Left lobe of liver (tissue), 2 donors: ENCODE measurements around the gene GALNT10. TPM values are rescaled to one million over a fixed set of nuclear protein-coding genes. Genes with fewer than 3 reads are reported as not detected.
A peak's percentile ranks its signal among the peaks of the same experiment; 100 is the strongest.
"Not testable (repeated sequence)": the region's sequence is repeated elsewhere in the genome, so short reads cannot be mapped to it uniquely, and the experiment has no call there.

Source experiments
- ATAC-seq: fragments of 200-7000 bp; cut with Tn5 transposase; one replicate; pipeline ENCODE4 v1.9.1; 2020; ENCODE audit warnings: mild to moderate bottlenecking, moderate library complexity
- DNase-seq: peaks from one replicate; pipeline ENCODE4 v3.0.0-alpha.2; 2020; ENCODE audit warnings: low spot score
- total RNA-seq: library from RNA; stranded (reverse); gene quantifications from one replicate; pipeline ENCODE4 v1.2.1, GENCODE V29; 2021
- donor health status: DM: no; HTN: no; CAD: no; lungs with moderate emphysema.
- donor health status: DM: no; HTN: yes; CAD: no.

Gene GALNT10, protein sequence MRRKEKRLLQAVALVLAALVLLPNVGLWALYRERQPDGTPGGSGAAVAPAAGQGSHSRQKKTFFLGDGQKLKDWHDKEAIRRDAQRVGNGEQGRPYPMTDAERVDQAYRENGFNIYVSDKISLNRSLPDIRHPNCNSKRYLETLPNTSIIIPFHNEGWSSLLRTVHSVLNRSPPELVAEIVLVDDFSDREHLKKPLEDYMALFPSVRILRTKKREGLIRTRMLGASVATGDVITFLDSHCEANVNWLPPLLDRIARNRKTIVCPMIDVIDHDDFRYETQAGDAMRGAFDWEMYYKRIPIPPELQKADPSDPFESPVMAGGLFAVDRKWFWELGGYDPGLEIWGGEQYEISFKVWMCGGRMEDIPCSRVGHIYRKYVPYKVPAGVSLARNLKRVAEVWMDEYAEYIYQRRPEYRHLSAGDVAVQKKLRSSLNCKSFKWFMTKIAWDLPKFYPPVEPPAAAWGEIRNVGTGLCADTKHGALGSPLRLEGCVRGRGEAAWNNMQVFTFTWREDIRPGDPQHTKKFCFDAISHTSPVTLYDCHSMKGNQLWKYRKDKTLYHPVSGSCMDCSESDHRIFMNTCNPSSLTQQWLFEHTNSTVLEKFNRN
- 7.8 TPM for total RNA-seq

DNA sequence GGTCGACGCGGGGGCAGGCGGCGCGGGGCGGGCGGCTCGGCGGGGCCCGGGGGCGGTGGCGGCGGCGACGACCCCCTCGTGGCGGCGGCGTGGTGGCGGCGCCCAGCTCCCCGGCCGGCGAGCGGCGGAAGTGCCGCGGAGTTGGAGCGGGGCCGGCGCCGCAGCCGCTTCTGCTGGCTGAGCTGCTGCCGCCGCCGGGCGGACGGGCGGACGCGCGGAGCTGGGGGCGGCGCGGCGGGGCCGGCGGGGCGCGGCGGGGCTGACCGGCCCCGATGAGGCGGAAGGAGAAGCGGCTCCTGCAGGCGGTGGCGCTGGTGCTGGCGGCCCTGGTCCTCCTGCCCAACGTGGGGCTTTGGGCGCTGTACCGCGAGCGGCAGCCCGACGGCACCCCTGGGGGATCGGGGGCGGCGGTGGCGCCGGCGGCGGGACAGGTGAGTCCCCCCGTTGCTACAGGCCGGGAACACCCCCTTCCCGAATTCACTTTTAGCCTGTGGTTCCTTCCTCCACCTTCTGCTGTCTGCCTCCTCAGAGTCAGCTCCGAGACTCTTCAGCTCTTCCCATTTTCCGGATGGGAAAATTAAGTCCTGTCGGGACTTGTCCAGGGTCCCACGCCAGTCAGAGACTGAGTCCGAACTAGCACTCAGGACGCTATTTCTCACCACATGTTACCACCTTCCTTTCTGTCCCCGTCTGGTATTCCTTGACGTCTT, at the start of gene GALNT10:
TSS of gene GALNT10 (plus strand) at position 139 of the 710 bp plus-strand sequence. CDS start at position 273, 134 bp downstream.
- DNase-seq (peak; percentile 73), ATAC-seq (peak; percentile 71)

DNA sequence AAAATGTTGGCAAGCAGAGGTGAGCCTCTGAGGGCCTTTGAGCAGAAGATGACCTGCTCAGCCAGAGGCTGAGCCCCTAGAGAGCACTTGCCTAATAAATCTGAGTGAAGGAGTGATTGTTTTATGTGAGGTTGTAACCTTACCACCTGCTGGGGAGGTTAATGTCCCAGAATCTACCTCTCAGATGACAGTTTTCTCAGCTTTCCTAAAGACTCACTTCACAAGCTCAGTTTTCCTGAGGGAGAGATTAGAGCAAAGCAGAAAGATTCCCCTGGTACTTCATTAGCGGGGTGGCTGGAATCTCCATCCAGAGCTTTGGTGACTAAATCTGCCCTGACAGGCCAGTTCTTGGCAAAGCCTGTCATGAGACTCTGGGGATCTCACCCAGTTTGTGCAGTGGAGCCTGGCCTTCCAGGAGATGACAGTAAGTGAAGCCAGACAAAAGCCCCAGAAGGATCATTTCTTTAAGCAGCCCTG, 48.8 kb upstream of the GALNT10 start:
- ATAC-seq (no peak), DNase-seq (no peak)

DNA sequence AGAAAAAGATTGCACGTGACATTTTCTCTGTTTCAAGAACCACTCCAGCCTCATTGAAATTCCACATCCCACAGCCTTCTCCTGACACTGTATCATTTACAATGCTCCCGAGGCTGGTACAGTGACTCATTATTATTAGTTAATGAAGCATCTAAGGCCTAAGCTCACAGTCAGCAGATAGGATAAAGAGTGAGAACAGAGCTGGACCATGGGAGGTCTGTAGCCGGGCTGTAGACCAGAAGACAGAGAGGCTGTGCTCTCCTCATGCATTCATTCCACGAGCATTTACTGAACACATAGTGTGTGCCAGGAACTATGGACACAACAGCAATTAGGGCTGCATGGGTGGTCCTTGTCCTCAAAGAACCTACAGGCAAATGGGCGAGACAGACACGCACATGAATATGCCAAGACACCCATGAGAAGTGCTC, 47.3 kb upstream of the GALNT10 start:
- DNase-seq (no peak), ATAC-seq (no peak)

DNA sequence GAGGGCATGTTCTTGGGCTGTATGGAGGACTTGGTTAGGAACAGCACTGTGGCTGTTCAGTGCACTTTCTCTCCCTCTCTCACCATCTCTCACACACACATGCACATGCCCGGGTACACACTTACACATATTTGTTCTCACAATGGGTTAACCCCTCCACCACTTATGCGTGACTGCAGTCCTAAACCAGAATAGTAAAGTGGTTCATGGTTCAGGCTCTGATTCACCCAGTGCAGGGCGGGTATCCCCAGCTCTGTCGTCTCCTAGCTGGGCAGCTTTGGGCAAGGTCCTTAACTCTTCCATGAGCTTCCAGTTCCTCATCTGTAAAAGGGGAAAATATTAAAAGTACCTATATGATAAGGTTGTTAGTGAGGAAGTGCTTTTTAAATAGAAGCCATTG, 45.3 kb upstream of the GALNT10 start:
- DNase-seq, result no peak
- no peak for ATAC-seq

DNA sequence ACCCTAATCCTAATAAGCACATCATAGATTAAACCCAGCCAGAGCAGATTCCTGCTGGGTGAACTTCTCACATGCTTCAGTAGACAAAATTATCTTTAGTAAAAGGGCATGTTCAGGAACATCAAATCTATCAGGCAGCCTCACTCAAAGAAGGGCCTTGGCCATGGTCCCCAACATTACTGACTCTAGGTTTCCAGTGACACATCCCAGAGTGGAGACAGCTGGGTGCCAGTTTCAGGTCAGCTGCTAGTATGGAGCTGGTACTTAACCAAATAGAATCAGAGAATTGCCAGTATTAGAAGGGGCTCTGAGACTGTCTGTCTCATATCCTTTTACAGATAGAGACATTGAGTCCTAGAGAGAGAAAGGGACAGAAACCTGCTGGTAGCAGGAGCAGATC, 44.1 kb upstream of the GALNT10 start:
- DNase-seq (no peak), ATAC-seq (no peak)

DNA sequence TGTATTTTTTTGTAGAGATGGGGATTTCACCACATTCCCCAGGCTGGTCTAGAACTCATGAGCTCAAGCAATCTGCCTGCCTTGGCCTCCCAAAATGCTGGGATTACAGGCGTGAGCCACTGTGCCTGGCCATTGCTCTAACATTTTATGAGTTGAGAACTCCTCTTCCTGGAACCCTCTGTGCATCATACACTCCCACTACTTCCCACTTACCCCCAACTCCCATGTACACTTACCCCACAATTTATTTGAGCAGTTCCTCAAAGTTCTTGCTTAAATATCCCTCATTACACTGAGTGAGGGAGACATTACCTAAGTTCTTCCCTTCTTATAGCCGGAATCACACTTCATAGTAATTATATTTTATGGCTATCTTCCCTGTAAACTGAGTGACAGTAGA, 42.9 kb upstream of the GALNT10 start:
- no peak for ATAC-seq
- DNase-seq, result no peak

DNA sequence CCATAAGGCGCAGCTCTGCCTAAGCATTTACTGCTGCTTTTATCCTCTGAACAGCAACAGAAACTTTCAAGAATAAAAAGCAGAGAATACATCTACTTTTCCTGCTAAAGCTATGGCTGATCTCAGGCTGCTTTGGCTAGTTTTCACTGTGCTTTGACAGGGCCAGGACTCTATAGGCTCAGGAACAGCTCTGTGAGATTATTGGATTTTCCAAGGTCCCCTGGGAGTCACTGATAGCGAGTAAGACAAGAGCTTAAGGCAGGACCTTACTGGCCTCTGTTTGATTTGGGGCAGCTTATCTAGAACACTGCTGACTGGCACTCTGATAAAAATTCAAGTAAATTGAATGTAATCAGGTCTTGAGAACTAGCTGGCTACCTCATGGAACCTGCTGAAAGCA, 40.1 kb upstream of the GALNT10 start:
- not testable (repeated sequence) for ATAC-seq, DNase-seq

DNA sequence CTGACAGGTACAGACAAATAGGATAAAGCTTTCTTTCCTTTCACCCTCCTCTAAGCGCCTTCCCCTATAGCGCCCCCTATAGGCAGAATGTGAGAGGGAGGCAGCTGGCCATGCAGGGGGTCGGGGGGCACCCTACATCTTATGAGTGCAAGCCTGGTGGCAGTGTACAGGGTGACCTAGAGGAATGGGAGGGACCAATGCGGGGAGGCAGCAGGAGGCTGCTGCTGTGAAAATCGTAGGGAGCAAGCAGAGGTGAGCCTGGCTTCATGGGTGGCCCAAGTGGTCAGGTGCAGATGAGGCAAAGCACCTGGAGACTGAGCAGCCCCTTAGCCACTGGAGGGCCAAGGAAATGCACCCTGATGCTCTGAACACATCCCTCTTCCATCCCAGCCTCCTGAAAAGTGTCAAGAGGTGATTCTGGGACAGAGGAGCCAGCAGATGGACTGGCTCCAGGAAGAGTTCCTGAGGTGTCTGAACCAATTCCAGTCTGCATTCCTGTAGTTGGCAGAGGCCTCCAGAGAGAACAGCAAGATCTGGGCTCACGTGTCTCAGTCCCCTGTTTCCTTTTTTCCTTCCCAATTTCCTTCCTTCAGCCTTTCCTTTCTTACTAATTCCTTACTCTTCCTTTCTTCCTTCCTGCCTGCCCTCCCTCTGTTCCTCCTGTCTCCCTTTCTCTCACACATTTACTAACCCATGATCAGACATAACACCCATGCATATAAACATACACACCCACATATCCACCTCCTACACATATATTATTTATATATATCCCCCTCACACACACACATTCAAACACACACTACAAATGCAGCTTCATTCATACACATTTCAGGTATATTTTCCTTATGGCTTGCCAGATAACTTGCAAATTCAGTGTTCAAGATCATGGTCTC, 32.8 kb upstream of the GALNT10 start:
- ATAC-seq (no peak), DNase-seq (no peak)

DNA sequence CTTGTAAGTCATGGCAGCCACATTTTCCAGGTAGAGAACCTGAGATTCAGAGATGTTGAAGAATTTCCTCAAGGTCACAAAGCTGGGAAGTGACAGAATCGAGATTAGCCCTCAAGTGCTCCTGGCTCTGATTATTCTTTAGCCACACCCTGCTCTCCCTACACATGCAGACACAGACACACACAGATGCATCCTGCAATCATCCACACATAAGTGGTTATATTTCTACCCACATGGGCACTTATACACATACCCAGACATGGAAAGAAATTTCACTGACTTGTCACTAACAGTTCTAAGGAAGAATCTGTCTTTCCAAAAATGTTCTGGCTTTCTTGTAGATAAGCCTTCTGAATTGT, 32.2 kb upstream of the GALNT10 start:
- no peak for ATAC-seq

DNA sequence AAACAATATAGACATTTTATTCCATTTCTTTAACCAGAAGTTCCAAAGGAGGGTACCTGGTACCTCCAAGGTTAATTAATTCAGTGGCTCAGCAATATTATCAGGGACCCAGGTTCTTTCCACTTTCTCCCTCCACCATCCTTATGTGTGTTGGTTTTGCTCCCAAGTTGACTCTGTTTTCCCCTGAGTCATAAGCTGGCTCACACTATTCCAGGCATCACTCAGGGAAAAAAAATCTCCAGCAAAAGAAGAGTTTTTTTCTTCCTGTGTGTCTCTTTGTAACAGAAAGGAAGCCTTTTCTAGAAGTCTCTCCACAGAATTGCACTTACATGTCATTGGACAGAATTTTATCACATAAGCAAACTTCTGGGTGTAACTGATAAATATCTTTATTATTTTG, 31.2 kb upstream of the GALNT10 start:
- ATAC-seq (no peak), DNase-seq (no peak)

More for the DNA sequence above, 32.2 kb upstream of the GALNT10 start:
- DNase-seq, result no peak

DNA sequence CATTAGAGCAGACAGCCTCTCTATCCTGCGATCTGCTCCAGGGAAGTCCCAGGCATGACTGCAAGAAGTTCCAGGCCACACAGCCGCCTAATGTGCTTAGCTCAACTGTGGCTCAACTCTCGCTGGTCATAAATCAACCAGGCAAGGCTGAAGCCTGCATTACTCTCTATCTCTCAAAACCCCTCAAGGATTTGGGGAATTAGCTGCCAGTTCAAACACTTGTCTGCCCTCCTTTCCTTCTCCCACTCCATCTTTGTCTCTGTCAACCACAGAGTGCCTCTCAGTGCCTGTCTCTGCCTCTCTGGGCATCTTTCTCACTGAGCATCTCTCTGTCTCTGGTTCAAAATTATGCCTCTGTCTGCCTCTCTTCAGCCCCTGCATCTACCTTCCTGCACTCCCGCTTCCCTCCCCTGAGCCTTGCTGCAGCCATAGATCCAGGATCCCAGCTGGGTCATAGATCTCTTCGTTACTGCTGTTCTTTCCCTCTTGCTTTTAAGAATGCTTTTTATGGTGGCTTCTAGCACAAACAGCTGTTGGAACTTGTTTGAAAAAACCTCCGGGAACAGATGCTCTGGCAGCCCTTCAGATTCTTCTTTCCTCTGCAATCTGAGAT, 27.9 kb upstream of the GALNT10 start:
- no peak for DNase-seq
- ATAC-seq, result no peak

DNA sequence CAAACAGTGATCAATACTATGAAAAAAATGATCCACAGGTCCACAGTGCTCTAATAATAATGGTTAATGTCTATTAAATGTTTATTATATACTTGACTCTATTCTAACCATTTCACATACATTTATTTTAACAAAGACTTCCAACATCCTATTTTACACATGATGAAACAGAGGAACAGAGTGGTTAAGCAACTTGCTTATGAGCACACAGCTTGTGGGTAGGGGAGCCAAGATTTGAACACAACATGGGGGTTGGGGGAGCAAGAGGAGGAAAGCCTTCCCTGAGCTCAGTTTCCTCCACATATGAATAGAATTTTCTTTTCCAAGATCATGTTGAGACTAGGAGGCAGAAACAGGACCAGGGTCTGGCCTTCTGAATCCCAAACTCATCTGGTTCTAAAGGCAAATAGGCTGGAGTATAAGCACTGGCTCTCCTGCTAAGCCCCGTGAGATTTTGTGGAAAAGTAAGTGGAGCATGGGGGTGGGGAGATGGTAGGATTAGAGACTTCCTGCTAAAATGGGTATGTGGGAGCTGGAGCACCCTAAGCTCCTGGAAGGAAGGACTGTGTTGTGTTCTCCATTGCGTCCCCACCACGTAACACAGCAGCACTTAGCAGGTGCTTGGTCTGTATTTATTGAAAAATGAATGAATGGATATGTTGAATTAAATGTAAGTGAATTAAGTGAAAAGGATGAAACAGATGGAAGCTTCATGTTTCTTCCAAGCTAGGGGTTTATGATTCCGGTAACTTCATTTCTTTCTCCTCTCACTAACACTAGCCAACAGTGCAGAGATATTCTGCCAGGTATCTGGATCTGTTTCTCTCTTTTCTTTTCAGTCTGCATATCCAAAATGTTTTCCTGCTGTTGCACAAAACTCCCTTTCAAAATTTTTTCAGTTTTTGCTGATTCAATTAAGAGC, 26.9 kb upstream of the GALNT10 start:
- ATAC-seq, result no peak
- no peak for DNase-seq

DNA sequence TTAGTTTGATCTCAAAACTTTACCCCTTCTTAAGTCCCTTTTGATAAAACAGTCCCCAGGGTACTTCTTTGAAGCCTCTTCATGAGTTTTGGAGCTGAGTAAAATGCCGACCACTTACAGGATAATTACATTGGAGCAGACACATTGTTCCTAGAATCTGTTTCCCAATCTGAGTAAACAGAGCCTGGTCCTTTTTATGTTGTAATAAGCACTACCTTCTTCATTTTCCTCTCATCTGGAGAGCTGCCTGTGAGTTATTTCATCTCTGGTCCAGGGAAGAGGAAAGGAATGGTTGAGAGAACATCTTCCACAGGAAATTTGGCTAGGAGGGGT, 26.3 kb upstream of the GALNT10 start:
- no peak for DNase-seq

DNA sequence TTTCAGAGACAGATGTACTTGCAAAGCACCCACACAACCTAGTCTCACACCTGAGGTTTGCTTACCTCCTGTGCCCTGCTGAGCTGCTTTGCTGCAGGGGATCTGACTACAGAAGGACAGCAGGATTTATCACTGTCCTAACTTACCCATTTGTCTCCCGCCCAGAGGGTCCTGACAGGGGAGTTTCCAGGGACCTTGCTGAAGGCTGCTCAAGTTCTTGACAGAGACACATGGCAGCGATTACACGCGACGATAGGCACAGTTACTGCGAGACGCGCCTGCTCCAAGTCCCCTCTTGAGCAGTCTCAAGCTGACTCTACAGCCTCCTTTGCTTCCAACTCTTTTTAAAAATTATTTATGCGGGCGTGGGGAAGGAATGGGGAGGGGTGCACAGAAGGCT, 24.6 kb upstream of the GALNT10 start:
- no peak for ATAC-seq

More for the DNA sequence above, 26.3 kb upstream of the GALNT10 start:
- ATAC-seq, result peak; percentile 54

DNA sequence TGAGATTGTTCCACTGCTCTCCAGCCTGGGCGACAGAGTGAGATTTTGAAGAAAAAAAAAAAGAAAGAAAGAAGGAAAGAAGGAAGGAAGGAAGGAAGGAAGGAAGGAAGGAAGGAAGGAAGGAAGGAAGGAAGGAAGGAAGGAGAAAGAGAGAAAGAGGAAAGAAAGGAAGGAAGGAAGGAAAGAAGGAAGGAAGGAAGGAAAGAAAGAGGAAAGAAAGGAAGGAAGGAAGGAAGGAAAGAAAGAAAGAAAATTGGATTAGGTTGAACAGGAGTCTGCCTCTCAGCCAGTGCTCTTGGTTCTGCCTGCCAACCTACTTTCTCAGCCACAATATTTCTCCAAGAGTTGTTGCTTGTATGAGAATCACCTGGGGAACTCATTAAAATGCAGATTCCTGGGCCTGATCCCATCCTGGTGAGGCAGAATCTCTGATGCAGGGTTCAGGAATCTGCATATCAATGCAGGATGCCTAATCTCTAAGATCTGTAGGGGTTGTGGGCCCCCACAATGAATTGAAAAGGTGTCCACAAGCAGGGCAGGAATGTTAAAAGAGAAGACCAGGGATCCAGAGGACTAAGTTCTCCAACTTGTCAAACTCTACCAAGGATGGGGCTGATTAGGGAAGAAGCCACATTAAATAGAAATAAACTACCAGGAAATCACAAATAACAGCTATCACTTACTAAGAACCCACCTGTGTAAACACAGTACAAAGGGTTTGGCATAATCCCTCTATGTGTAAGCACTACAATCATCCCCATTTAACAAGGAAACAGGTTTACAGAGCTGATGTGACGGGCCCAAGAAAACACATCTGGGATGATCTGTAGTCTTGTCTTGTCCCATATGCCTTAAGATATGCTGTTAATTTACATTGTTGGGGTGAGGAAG, 23.4 kb upstream of the GALNT10 start:
- ATAC-seq (no peak), DNase-seq (no peak)

More for the DNA sequence above, 24.6 kb upstream of the GALNT10 start:
- no peak for DNase-seq

DNA sequence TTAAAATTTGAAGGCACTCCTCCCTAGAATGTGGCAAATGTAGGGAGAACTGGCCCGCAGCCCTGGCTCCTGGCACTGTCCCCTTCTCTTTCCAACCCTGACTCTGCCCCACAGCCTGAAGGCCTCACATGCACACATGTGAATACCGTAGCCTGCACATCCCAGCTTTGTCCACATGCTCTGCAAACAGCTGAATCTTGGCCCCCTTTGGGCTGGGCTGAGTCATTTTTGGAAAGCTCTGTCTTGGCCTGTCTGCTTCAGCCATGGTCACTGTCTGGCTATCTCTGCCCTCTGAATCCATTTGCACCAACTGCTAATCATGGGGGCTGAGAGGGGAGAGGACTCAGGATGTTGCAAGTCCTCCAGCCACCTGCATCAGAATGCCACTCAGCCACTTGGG, 22.1 kb upstream of the GALNT10 start:
- ATAC-seq (no peak), DNase-seq (no peak)

DNA sequence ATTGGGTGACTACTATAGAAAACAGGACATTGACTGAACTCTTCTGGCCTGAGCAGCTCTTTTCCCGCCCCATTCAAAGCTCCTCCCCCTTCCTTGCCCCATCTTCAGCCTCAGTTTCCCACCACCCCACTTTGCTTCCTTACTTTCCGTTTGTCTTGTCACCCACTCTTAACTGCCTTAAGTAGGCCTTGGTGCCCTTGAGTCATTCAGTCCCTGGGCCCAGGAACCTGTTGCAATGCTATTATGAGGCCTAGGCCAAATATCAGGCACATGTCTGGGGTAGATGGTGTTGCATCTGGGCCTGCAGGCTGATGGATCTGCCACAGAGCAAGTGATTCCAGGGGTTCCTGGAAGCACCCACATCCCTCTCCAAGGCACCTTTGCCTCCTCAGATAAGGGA, 17.7 kb upstream of the GALNT10 start:
- DNase-seq, result no peak
- ATAC-seq, result no peak

DNA sequence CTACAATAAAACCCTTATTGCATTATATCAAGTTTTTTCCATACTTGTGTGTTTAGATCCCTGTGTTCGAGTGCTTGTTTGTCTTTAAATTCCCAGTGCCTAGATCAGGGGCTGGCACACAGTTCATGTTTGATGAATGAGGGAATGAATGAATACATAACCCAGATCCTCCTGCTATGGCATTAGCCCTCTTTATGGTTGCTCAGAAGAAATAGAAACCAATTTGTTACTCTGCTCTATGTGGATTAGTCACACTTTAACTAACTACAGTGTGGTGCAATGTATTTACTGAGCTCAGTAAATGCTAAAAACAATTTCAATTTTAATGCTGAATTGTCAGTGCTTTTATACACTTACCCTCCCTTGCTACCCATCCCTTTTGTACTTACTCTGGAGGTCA, 16.4 kb upstream of the GALNT10 start:
- ATAC-seq (peak; percentile 80), DNase-seq (no peak)
